Activated effector memory CD4-positive, alpha-beta T cell treated with Interleukin-2 at 50 U/mL for 16 hours (primary cell): Measurements from ENCODE around the gene PSMD2.
A peak's percentile ranks its signal among the peaks of the same experiment; 100 is the strongest.

Experiments used
- DNase-seq: peaks from one replicate; pipeline ENCODE4 v3.0.0-alpha.2; 2020

The PSMD2 gene

GRCh38 chr3:184343200-184343876 lies 44.3 kb downstream of the PSMD2 start:
- no peak for DNase-seq

- no peak for DNase-seq
These were observed 45.7 kb downstream of the PSMD2 start for GRCh38 chr3:184344579-184345316.

- DNase-seq = no peak
These were observed 46.5 kb downstream of the PSMD2 start for GRCh38 chr3:184345317-184346144.

- no peak for DNase-seq
These were observed 47.6 kb downstream of the PSMD2 start for GRCh38 chr3:184346480-184347190.

- no peak for DNase-seq
These were observed 48.4 kb downstream of the PSMD2 start for GRCh38 chr3:184347321-184348056.

- no peak for DNase-seq
These were observed 49.0 kb downstream of the PSMD2 start for GRCh38 chr3:184348057-184348382.

GRCh38 chr3:184349563-184350470 lies 50.8 kb downstream of the PSMD2 start:
- DNase-seq = no peak

- no peak for DNase-seq
These were observed 51.6 kb downstream of the PSMD2 start for GRCh38 chr3:184350618-184351017.

- no peak for DNase-seq
These were observed 52.6 kb downstream of the PSMD2 start for GRCh38 chr3:184351511-184352148.

GRCh38 chr3:184352149-184352785 lies 53.2 kb downstream of the PSMD2 start:
- no peak for DNase-seq

GRCh38 chr3:184352897-184353545 lies 54.0 kb downstream of the PSMD2 start:
- DNase-seq = no peak

- no peak for DNase-seq
These were observed 54.5 kb downstream of the PSMD2 start for GRCh38 chr3:184353546-184353941.

GRCh38 chr3:184354121-184354728 lies 55.2 kb downstream of the PSMD2 start:
- DNase-seq = peak; percentile 41

GRCh38 chr3:184354754-184355153 lies 55.7 kb downstream of the PSMD2 start:
- DNase-seq = no peak

GRCh38 chr3:184355261-184356040 lies 56.4 kb downstream of the PSMD2 start:
- no peak for DNase-seq

- no peak for DNase-seq
These were observed 58.4 kb downstream of the PSMD2 start for GRCh38 chr3:184357248-184358123.

- DNase-seq = no peak
These were observed 59.2 kb downstream of the PSMD2 start for GRCh38 chr3:184358124-184358767.
